GM12878 (cell line): ENCODE measurements around the gene WDFY3.

Source experiments
- FOXK2 ChIP-seq: fragments of 450-650 bp; IDR thresholded peaks from 2 replicates; pipeline ENCODE4 v1.6.1; 2017; ENCODE audit warnings: mild to moderate bottlenecking, moderate library complexity
- FOXM1 ChIP-seq: IDR thresholded peaks from 2 replicates; pipeline ENCODE4 v1.6.1; 2012; ENCODE audit warnings: low read depth, mild to moderate bottlenecking, inconsistent platforms, low read length, moderate library complexity
- GABPA ChIP-seq: IDR thresholded peaks from 2 replicates; pipeline ENCODE4 v1.6.1; 2014; ENCODE audit warnings: antibody characterized with exemption, low read depth, mild to moderate bottlenecking, inconsistent platforms
- KDM1A ChIP-seq: fragments of 200-600 bp; sonication (generic); IDR thresholded peaks from 2 replicates; pipeline ENCODE4 v1.6.1; 2016; ENCODE audit warnings: borderline replicate concordance
- NR2C2 ChIP-seq: IDR thresholded peaks from 2 replicates; pipeline ENCODE4 v1.6.1; 2011; ENCODE audit warnings: borderline replicate concordance, low read depth; ENCODE audit not compliant: control insufficient read depth, insufficient read length
- POLR2A ChIP-seq: IDR thresholded peaks from 2 replicates; pipeline ENCODE4 v1.6.1; 2011; ENCODE audit warnings: low read depth, mild to moderate bottlenecking, low read length
- RAD21 ChIP-seq: IDR thresholded peaks from 2 replicates; pipeline ENCODE4 v1.6.1; 2011; ENCODE audit warnings: mild to moderate bottlenecking, low read depth, low read length, moderate library complexity; ENCODE audit not compliant: insufficient read depth
- TCF12 ChIP-seq: IDR thresholded peaks from 2 replicates; pipeline ENCODE4 v1.6.1; 2011; ENCODE audit warnings: low read depth, mild to moderate bottlenecking, low read length
- ZNF24 ChIP-seq: fragments of 450-650 bp; IDR thresholded peaks from 2 replicates; pipeline ENCODE4 v1.6.1; 2017; ENCODE audit warnings: antibody characterized with exemption, mild to moderate bottlenecking
- TF ChIP-seq, protein P1 (sequence below), 3 experiments: IDR thresholded peaks in 2 of 3; conservative IDR thresholded peaks in 1 of 3; 2 replicates each; pipeline ENCODE4 v1.5.1; 2011; ENCODE audit warnings: low read depth in 3 of 3, low read length in 3 of 3, mild to moderate bottlenecking in 3 of 3, control low read depth in 2 of 3, moderate library complexity in 2 of 3, inconsistent platforms in 1 of 3, mixed read lengths in 1 of 3; ENCODE audit not compliant: control insufficient read depth in 2 of 3, insufficient read depth in 1 of 3; ENCODE audit errors: extremely low read depth in 1 of 3
- TF ChIP-seq, protein P2 (sequence below): IDR thresholded peaks from 2 replicates; pipeline ENCODE4 v1.6.1; 2012; ENCODE audit warnings: mild to moderate bottlenecking, low read depth, low read length
- TF ChIP-seq, protein P3 (sequence below): fragments of 150-350 bp; IDR thresholded peaks from 2 replicates; pipeline ENCODE4 v1.6.1; 2016; ENCODE audit warnings: low read depth, low read length
- TF ChIP-seq, protein P4 (sequence below): fragments of 450-650 bp; formaldehyde crosslinking; IDR thresholded peaks from 2 replicates; pipeline ENCODE4 v1.4.0; 2022; ENCODE audit warnings: mild to moderate bottlenecking, moderate library complexity

DNA sequence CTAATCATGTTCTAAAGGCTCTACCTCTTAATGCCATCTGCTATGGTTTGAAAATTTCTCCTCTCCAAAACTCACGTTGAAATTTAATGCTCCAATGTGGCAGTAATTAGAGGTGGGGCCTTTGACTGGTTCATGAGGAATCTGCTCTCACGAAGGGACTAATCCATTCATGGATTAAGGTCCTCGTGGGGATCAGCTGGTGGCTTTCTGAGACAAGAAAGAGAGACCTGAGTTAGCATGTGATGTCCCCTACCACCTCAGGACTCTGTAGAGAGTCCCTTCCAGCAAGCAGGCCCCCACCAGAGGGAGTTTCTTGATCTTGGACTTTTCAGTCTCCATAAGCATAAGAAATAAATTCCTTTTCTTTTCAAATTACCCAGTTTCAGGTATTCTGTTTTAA, 65.3 kb downstream of the WDFY3 start:
- TF ChIP-seq, protein P1, sequence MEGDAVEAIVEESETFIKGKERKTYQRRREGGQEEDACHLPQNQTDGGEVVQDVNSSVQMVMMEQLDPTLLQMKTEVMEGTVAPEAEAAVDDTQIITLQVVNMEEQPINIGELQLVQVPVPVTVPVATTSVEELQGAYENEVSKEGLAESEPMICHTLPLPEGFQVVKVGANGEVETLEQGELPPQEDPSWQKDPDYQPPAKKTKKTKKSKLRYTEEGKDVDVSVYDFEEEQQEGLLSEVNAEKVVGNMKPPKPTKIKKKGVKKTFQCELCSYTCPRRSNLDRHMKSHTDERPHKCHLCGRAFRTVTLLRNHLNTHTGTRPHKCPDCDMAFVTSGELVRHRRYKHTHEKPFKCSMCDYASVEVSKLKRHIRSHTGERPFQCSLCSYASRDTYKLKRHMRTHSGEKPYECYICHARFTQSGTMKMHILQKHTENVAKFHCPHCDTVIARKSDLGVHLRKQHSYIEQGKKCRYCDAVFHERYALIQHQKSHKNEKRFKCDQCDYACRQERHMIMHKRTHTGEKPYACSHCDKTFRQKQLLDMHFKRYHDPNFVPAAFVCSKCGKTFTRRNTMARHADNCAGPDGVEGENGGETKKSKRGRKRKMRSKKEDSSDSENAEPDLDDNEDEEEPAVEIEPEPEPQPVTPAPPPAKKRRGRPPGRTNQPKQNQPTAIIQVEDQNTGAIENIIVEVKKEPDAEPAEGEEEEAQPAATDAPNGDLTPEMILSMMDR (IDR thresholded peaks at IDR 0.05 in 2 of 3, conservative IDR thresholded peaks at IDR 0.05 in 1 of 3; ENCODE audit: control insufficient read depth in 2 of 3, extremely low read depth in 1 of 3, insufficient read depth in 1 of 3, low read depth in 3 of 3, low read length in 3 of 3), result no peak
- TF ChIP-seq RAD21 (no peak), FOXM1 (no peak), ZNF24 (no peak), NR2C2 (no peak), POLR2A (no peak), TCF12 (no peak), GABPA (no peak), FOXK2 (no peak), KDM1A (no peak)
- TF ChIP-seq, protein P2, sequence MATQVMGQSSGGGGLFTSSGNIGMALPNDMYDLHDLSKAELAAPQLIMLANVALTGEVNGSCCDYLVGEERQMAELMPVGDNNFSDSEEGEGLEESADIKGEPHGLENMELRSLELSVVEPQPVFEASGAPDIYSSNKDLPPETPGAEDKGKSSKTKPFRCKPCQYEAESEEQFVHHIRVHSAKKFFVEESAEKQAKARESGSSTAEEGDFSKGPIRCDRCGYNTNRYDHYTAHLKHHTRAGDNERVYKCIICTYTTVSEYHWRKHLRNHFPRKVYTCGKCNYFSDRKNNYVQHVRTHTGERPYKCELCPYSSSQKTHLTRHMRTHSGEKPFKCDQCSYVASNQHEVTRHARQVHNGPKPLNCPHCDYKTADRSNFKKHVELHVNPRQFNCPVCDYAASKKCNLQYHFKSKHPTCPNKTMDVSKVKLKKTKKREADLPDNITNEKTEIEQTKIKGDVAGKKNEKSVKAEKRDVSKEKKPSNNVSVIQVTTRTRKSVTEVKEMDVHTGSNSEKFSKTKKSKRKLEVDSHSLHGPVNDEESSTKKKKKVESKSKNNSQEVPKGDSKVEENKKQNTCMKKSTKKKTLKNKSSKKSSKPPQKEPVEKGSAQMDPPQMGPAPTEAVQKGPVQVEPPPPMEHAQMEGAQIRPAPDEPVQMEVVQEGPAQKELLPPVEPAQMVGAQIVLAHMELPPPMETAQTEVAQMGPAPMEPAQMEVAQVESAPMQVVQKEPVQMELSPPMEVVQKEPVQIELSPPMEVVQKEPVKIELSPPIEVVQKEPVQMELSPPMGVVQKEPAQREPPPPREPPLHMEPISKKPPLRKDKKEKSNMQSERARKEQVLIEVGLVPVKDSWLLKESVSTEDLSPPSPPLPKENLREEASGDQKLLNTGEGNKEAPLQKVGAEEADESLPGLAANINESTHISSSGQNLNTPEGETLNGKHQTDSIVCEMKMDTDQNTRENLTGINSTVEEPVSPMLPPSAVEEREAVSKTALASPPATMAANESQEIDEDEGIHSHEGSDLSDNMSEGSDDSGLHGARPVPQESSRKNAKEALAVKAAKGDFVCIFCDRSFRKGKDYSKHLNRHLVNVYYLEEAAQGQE, result no peak
- TF ChIP-seq, protein P3, sequence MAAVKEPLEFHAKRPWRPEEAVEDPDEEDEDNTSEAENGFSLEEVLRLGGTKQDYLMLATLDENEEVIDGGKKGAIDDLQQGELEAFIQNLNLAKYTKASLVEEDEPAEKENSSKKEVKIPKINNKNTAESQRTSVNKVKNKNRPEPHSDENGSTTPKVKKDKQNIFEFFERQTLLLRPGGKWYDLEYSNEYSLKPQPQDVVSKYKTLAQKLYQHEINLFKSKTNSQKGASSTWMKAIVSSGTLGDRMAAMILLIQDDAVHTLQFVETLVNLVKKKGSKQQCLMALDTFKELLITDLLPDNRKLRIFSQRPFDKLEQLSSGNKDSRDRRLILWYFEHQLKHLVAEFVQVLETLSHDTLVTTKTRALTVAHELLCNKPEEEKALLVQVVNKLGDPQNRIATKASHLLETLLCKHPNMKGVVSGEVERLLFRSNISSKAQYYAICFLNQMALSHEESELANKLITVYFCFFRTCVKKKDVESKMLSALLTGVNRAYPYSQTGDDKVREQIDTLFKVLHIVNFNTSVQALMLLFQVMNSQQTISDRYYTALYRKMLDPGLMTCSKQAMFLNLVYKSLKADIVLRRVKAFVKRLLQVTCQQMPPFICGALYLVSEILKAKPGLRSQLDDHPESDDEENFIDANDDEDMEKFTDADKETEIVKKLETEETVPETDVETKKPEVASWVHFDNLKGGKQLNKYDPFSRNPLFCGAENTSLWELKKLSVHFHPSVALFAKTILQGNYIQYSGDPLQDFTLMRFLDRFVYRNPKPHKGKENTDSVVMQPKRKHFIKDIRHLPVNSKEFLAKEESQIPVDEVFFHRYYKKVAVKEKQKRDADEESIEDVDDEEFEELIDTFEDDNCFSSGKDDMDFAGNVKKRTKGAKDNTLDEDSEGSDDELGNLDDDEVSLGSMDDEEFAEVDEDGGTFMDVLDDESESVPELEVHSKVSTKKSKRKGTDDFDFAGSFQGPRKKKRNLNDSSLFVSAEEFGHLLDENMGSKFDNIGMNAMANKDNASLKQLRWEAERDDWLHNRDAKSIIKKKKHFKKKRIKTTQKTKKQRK, result no peak
- TF ChIP-seq, protein P4, sequence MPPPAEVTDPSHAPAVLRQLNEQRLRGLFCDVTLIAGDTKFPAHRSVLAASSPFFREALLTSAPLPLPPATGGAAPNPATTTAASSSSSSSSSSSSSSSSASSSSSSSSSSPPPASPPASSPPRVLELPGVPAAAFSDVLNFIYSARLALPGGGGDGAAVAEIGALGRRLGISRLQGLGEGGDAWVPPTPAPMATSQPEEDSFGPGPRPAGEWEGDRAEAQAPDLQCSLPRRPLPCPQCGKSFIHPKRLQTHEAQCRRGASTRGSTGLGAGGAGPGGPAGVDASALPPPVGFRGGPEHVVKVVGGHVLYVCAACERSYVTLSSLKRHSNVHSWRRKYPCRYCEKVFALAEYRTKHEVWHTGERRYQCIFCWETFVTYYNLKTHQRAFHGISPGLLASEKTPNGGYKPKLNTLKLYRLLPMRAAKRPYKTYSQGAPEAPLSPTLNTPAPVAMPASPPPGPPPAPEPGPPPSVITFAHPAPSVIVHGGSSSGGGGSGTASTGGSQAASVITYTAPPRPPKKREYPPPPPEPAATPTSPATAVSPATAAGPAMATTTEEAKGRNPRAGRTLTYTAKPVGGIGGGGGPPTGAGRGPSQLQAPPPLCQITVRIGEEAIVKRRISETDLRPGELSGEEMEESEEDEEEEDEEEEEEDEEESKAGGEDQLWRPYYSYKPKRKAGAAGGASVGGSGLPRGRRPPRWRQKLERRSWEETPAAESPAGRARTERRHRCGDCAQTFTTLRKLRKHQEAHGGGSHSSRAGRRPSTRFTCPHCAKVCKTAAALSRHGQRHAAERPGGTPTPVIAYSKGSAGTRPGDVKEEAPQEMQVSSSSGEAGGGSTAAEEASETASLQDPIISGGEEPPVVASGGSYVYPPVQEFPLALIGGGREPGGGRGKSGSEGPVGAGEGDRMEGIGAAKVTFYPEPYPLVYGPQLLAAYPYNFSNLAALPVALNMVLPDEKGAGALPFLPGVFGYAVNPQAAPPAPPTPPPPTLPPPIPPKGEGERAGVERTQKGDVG (CRISPR knock-in tag), result no peak
